IMR-90 (cell line): ENCODE data around the gene L3MBTL4. TPM values are rescaled to one million over a fixed set of nuclear protein-coding genes. Genes with fewer than 3 reads are reported as not detected.

Experiments
- ATAC-seq: fragments of 200-7000 bp; cut with Tn5 transposase; 2 replicates; pipeline ENCODE4 v1.9.1; 2020; ENCODE audit warnings: low read depth, mild to moderate bottlenecking, moderate library complexity
- BruUV-seq: library from RNA; stranded (reverse); fragments of 400-500 nt; replicated peaks from 2 replicates; lab custom pipeline; 2021; lab: Mats Ljungman, UMichigan
- CTCF ChIA-PET: fragments of 300-600 bp; formaldehyde crosslinking; extraction: SDS; loops from one replicate; lab custom pipeline; 2021; ENCODE audit warnings: antibody characterized with exemption; lab: Yijun Ruan, JAX
- POLR2A ChIA-PET: fragments of 300-600 bp; sonication (Branson Sonifier 250); formaldehyde crosslinking; loops from one replicate; lab custom pipeline; 2022; ENCODE audit warnings: antibody characterized with exemption; ENCODE audit not compliant: unreplicated experiment; lab: Charles Lee
- DNase-seq: peaks from one replicate; pipeline ENCODE4 v3.0.0; 2013
- H2AFZ ChIP-seq: replicated peaks from 2 replicates; pipeline ENCODE3; 2013; ENCODE audit warnings: low read length, mild to moderate bottlenecking; ENCODE audit not compliant: poor library complexity
- H2AK5ac ChIP-seq: 2 replicates; pipeline ENCODE4 v1.6.1; 2013; ENCODE audit warnings: low read depth, low read length, inconsistent platforms
- H2AK9ac ChIP-seq: replicated peaks from 2 replicates; pipeline ENCODE3; 2013; ENCODE audit warnings: mild to moderate bottlenecking, low read depth, low read length, moderate library complexity; ENCODE audit not compliant: poor library complexity
- H2BK120ac ChIP-seq: 2 replicates; pipeline ENCODE4 v1.6.1; 2013; ENCODE audit warnings: low read depth, low read length, inconsistent platforms
- H2BK15ac ChIP-seq: 3 replicates; pipeline ENCODE4 v1.6.1; 2013; ENCODE audit warnings: low read depth, low read length, inconsistent platforms
- H2BK20ac ChIP-seq: 2 replicates; pipeline ENCODE4 v1.6.1; 2013; ENCODE audit warnings: low read depth, mild to moderate bottlenecking, inconsistent platforms, low read length, moderate library complexity
- H2BK5ac ChIP-seq: 2 replicates; pipeline ENCODE4 v1.6.1; 2013; ENCODE audit warnings: mild to moderate bottlenecking, low read depth, low read length, inconsistent platforms; ENCODE audit not compliant: poor library complexity, severe bottlenecking
- H3K14ac ChIP-seq: replicated peaks from 2 replicates; pipeline ENCODE4 v1.6.1; 2013; ENCODE audit warnings: low read depth, low read length, inconsistent platforms
- H3K18ac ChIP-seq: 2 replicates; pipeline ENCODE4 v1.6.1; 2013; ENCODE audit warnings: low read depth, low read length, control low read depth
- H3K23ac ChIP-seq: 2 replicates; pipeline ENCODE4 v1.6.1; 2013; ENCODE audit warnings: low read depth, low read length, inconsistent platforms
- H3K27ac ChIP-seq: 2 replicates; pipeline ENCODE4 v1.5.1; 2013; ENCODE audit warnings: mild to moderate bottlenecking, control low read depth, low read length; ENCODE audit not compliant: insufficient read depth
- H3K27me3 ChIP-seq: 2 replicates; pipeline ENCODE4 v1.6.1; 2013; ENCODE audit warnings: low read length; ENCODE audit not compliant: control insufficient read depth, insufficient read depth
- H3K36me3 ChIP-seq: 2 replicates; pipeline ENCODE4 v1.6.1; 2013; ENCODE audit warnings: low read length, mixed read lengths; ENCODE audit not compliant: control insufficient read depth, insufficient read depth
- H3K4ac ChIP-seq: 2 replicates; pipeline ENCODE4 v1.6.1; 2013; ENCODE audit warnings: low read depth, low read length, inconsistent platforms
- H3K4me1 ChIP-seq: 2 replicates; pipeline ENCODE4 v1.6.1; 2013; ENCODE audit warnings: low read length, mixed read lengths; ENCODE audit not compliant: control insufficient read depth, insufficient read depth
- H3K4me2 ChIP-seq: 2 replicates; pipeline ENCODE4 v1.6.1; 2013; ENCODE audit warnings: low read depth, mild to moderate bottlenecking, control low read depth, low read length, moderate library complexity
- H3K4me3 ChIP-seq: 2 replicates; pipeline ENCODE4 v1.5.1; 2013; ENCODE audit warnings: low read depth, mild to moderate bottlenecking, control low read depth, low read length, moderate library complexity; ENCODE audit not compliant: insufficient read depth
- H3K56ac ChIP-seq: 2 replicates; pipeline ENCODE4 v1.6.1; 2013; ENCODE audit warnings: low read length, inconsistent platforms; ENCODE audit not compliant: insufficient read depth; ENCODE audit errors: extremely low read depth
- H3K79me1 ChIP-seq, 2 experiments: 2 replicates each; pipeline ENCODE4 v1.6.1; 2013; ENCODE audit warnings: low read length in 2 of 2, inconsistent platforms in 1 of 2, low read depth in 1 of 2
- H3K9ac ChIP-seq: 2 replicates; pipeline ENCODE4 v1.6.1; 2013; ENCODE audit warnings: low read depth, low read length, control low read depth
- H3K9me1 ChIP-seq: 2 replicates; pipeline ENCODE4 v1.6.1; 2013; ENCODE audit warnings: low read length, inconsistent platforms; ENCODE audit not compliant: insufficient read depth
- H3K9me3 ChIP-seq: 2 replicates; pipeline ENCODE4 v1.6.1; 2013; ENCODE audit warnings: low read length; ENCODE audit not compliant: control insufficient read depth, insufficient read depth
- H4K20me1 ChIP-seq: 2 replicates; pipeline ENCODE4 v1.6.1; 2013; ENCODE audit warnings: low read length, inconsistent platforms; ENCODE audit not compliant: insufficient read depth
- H4K5ac ChIP-seq: 2 replicates; pipeline ENCODE4 v1.6.1; 2013; ENCODE audit warnings: mild to moderate bottlenecking, low read depth, low read length, control low read depth
- H4K8ac ChIP-seq, 2 experiments: 2 replicates each; pipeline ENCODE4 v1.6.1; 2013; ENCODE audit warnings: low read depth in 2 of 2, low read length in 2 of 2, control low read depth in 1 of 2, inconsistent platforms in 1 of 2
- H4K91ac ChIP-seq: 2 replicates; pipeline ENCODE4 v1.6.1; 2013; ENCODE audit warnings: low read depth, low read length, inconsistent platforms; ENCODE audit not compliant: insufficient read depth
- BHLHE40 ChIP-seq: fragments of 150-350 bp; IDR thresholded peaks from 2 replicates; pipeline ENCODE4 v1.6.1; 2016; ENCODE audit warnings: mild to moderate bottlenecking, low read depth, low read length
- CEBPB ChIP-seq: IDR thresholded peaks from 2 replicates; pipeline ENCODE4 v1.6.1; 2012; ENCODE audit warnings: low read depth, low read length, improper control_type of control experiment
- CHD1 ChIP-seq: IDR thresholded peaks from 2 replicates; pipeline ENCODE4 v1.6.1; 2012; ENCODE audit warnings: low read depth, low read length, improper control_type of control experiment
- FOS ChIP-seq: fragments of 150-350 bp; IDR thresholded peaks from 2 replicates; pipeline ENCODE4 v1.6.1; 2016; ENCODE audit warnings: low read depth, low read length
- MAFK ChIP-seq: IDR thresholded peaks from 2 replicates; pipeline ENCODE4 v1.6.1; 2012; ENCODE audit warnings: low read depth, low read length, improper control_type of control experiment
- MAZ ChIP-seq: IDR thresholded peaks from 2 replicates; pipeline ENCODE4 v1.6.1; 2012; ENCODE audit warnings: low read depth, mild to moderate bottlenecking, low read length, improper control_type of control experiment, moderate library complexity, borderline replicate concordance
- MXI1 ChIP-seq: IDR thresholded peaks from 2 replicates; pipeline ENCODE4 v1.6.1; 2012; ENCODE audit warnings: low read depth, mild to moderate bottlenecking, low read length, moderate library complexity, borderline replicate concordance
- NFE2L2 ChIP-seq: fragments of 150-350 bp; IDR thresholded peaks from 2 replicates; pipeline ENCODE4 v1.6.1; 2016; ENCODE audit warnings: low read depth, mild to moderate bottlenecking, low read length
- POLR2A ChIP-seq: IDR thresholded peaks from 2 replicates; pipeline ENCODE4 v1.6.1; 2012; ENCODE audit warnings: mild to moderate bottlenecking, low read depth, low read length
- RAD21 ChIP-seq: IDR thresholded peaks from 2 replicates; pipeline ENCODE4 v1.6.1; 2012; ENCODE audit warnings: low read length, improper control_type of control experiment
- RCOR1 ChIP-seq: IDR thresholded peaks from 2 replicates; pipeline ENCODE4 v1.6.1; 2012; ENCODE audit warnings: mild to moderate bottlenecking, low read length, improper control_type of control experiment; ENCODE audit not compliant: insufficient replicate concordance
- RFX5 ChIP-seq: IDR thresholded peaks from 2 replicates; pipeline ENCODE4 v1.8.0; 2012; ENCODE audit warnings: low read depth, mild to moderate bottlenecking, low read length, moderate library complexity
- SMC3 ChIP-seq: fragments of 150-350 bp; IDR thresholded peaks from 2 replicates; pipeline ENCODE4 v1.6.1; 2016; ENCODE audit warnings: low read depth, mild to moderate bottlenecking, antibody characterized with exemption, low read length, moderate library complexity
- WGBS, 2 experiments: methylation state at CpG; one replicate each; pipeline versions ENCODE4 v1.1.5 to v1.1.7; 2013; ENCODE audit warnings: missing lambda C conversion rate in 2 of 2; ENCODE audit not compliant: insufficient read length in 1 of 2; ENCODE audit errors: extremely low coverage in 2 of 2; 5-methylcytosine and 5-hydroxymethylcytosine counted together
- dilution Hi-C: fragments of 300-500 bp; cut with HindIII; formaldehyde crosslinking; loops from one replicate; pipeline ENCODE4 v1.14.3; 2018; ENCODE audit warnings: low sequenced_read_pairs; ENCODE audit not compliant: unreplicated experiment
- in situ Hi-C: fragments of 300-500 bp; cut with MboI; formaldehyde crosslinking; loops from 3 replicates; pipeline ENCODE4 v1.14.3; 2019; ENCODE audit warnings: low sequenced_read_pairs, inconsistent platforms, mixed read lengths
- intact Hi-C: fragments of 100-400 bp; cut with micrococcal nuclease; formaldehyde crosslinking; loops from 2 replicates; pipeline ENCODE4 v1.10.0; 2022
- polyA plus RNA-seq, 3 experiments: library from polyadenylated mRNA; depleted of rRNA; stranded (reverse); fragments of >200 nt; gene quantifications; 2 replicates each; pipeline ENCODE4 v1.2.3, GENCODE V29; 2012; ENCODE audit warnings: low replicate concordance in 1 of 3
- total RNA-seq: library from RNA; depleted of rRNA; stranded (reverse); fragments of >200 nt; gene quantifications from 2 replicates; pipeline ENCODE4 v1.2.3, GENCODE V29; 2012
- TF ChIP-seq, protein P1 (sequence below): fragments of 150-350 bp; IDR thresholded peaks from 2 replicates; pipeline ENCODE4 v1.6.1; 2017; ENCODE audit warnings: mild to moderate bottlenecking, antibody characterized with exemption, low read length, low read depth
- TF ChIP-seq, protein P2 (sequence below): conservative IDR thresholded peaks from 2 replicates; pipeline ENCODE4 v1.5.1; 2012; ENCODE audit warnings: mild to moderate bottlenecking, low read depth, low read length, improper control_type of control experiment
- TF ChIP-seq, protein P3 (sequence below): fragments of 150-350 bp; IDR thresholded peaks from 2 replicates; pipeline ENCODE4 v1.6.1; 2016; ENCODE audit warnings: low read depth, mild to moderate bottlenecking, low read length, moderate library complexity, borderline replicate concordance

The L3MBTL4 gene
- total and polyA plus RNA-seq, 2 of the 4 experiments (the other 2 are of a cell fraction): under 0.01 to 0.02 TPM

DNA sequence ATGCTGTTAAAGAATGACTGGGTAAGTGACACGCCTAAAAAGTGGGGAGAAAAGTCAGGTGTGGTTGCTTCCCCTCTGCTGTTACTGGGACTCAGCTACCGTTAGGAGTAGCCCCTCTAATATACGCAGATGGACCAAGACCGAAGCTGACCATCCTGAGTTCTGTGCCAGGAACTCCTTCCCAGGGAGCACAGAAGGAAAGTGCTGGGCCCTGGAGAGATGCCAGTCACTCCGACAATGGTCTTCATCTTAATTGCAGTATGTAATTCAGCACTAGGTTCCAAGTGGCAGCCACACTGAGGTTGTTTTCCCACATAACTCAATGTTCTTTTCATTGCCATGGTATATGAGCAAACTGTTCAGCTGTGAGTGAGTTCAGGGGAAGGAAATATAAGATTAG lies 499.8 kb downstream of the L3MBTL4 start:
- no peak overlapping the region for H2AK5ac ChIP-seq
- H3K9ac ChIP-seq: no peak overlapping the region
- intact Hi-C loops: no loop called here
- no peak overlapping the region; the same call in 1 of the 2 replicates for H3K23ac ChIP-seq
- no peak overlapping the region for H3K4me2 ChIP-seq
- no peak overlapping the region for H3K18ac ChIP-seq
- H2AFZ ChIP-seq: no peak overlapping the region
- TF ChIP-seq POLR2A (no peak), RFX5 (no peak), NFE2L2 (no peak), CEBPB (no peak), CHD1 (no peak), MXI1 (no peak), RAD21 (no peak), MAFK (no peak), SMC3 (no peak), FOS (no peak), RCOR1 (no peak), BHLHE40 (no peak), MAZ (no peak)
- TF ChIP-seq, protein P1, sequence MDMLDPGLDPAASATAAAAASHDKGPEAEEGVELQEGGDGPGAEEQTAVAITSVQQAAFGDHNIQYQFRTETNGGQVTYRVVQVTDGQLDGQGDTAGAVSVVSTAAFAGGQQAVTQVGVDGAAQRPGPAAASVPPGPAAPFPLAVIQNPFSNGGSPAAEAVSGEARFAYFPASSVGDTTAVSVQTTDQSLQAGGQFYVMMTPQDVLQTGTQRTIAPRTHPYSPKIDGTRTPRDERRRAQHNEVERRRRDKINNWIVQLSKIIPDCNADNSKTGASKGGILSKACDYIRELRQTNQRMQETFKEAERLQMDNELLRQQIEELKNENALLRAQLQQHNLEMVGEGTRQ: no peak
- TF ChIP-seq, protein P2, sequence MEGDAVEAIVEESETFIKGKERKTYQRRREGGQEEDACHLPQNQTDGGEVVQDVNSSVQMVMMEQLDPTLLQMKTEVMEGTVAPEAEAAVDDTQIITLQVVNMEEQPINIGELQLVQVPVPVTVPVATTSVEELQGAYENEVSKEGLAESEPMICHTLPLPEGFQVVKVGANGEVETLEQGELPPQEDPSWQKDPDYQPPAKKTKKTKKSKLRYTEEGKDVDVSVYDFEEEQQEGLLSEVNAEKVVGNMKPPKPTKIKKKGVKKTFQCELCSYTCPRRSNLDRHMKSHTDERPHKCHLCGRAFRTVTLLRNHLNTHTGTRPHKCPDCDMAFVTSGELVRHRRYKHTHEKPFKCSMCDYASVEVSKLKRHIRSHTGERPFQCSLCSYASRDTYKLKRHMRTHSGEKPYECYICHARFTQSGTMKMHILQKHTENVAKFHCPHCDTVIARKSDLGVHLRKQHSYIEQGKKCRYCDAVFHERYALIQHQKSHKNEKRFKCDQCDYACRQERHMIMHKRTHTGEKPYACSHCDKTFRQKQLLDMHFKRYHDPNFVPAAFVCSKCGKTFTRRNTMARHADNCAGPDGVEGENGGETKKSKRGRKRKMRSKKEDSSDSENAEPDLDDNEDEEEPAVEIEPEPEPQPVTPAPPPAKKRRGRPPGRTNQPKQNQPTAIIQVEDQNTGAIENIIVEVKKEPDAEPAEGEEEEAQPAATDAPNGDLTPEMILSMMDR: no peak
- TF ChIP-seq, protein P3, sequence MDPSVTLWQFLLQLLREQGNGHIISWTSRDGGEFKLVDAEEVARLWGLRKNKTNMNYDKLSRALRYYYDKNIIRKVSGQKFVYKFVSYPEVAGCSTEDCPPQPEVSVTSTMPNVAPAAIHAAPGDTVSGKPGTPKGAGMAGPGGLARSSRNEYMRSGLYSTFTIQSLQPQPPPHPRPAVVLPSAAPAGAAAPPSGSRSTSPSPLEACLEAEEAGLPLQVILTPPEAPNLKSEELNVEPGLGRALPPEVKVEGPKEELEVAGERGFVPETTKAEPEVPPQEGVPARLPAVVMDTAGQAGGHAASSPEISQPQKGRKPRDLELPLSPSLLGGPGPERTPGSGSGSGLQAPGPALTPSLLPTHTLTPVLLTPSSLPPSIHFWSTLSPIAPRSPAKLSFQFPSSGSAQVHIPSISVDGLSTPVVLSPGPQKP: no peak
- dilution Hi-C loops: no loop called here
- H4K20me1 ChIP-seq: no peaks in the 10 kb centered on the region
- no peaks in the 10 kb centered on the region for H3K9me3 ChIP-seq
- no peak overlapping the region for H2BK5ac ChIP-seq
- no peak overlapping the region; the same call in 1 of the 2 replicates for H4K91ac ChIP-seq
- H3K27ac ChIP-seq: no peak overlapping the region
- ATAC-seq: no peak
- CTCF ChIA-PET: interaction anchor here (0.6 to 1.3 kb wide), 2 partner anchors 21 to 95 kb away, joined by 3 read pairs; no protein-coding TSS in a partner anchor
- H3K36me3 ChIP-seq: no peaks in the 10 kb centered on the region
- H2BK120ac ChIP-seq: no peak overlapping the region
- no peak overlapping the region for H3K4ac ChIP-seq
- no peaks in the 10 kb centered on the region for H3K27me3 ChIP-seq
- H3K14ac ChIP-seq: no peak overlapping the region
- in situ Hi-C loops: no loop called here
- no peak for DNase-seq
- BruUV-seq: no TSS peak
- no peak overlapping the region for H3K56ac ChIP-seq
- H2AK9ac ChIP-seq: no peak overlapping the region
- H4K8ac ChIP-seq: no peak overlapping the region
- POLR2A ChIA-PET: no interaction called here
- no peak overlapping the region for H2BK20ac ChIP-seq
- peaks cover 2% of the 10 kb centered on the region; the same call in 1 of the 2 replicates for H3K4me1 ChIP-seq
- H3K79me1 ChIP-seq: no peaks in the 10 kb centered on the region
- no peak overlapping the region for H2BK15ac ChIP-seq
- 80% methylated on average over 3 of the region's 5 CpGs; no CpG with 5 or more reads in 1 of the 2 experiments for WGBS, 2 experiments
- H3K4me3 ChIP-seq: no peak overlapping the region
- peaks cover 8% of the 10 kb centered on the region; the same call in 1 of the 2 replicates for H3K9me1 ChIP-seq
- H4K5ac ChIP-seq: no peak overlapping the region
